ENCODE results near the gene TNIP3. TPM values are rescaled to one million over a fixed set of nuclear protein-coding genes. Genes with fewer than 3 reads are reported as not detected.
"Not testable (repeated sequence)": the region's sequence is repeated elsewhere in the genome, so short reads cannot be mapped to it uniquely, and the experiment has no call there.

The TNIP3 gene, protein sequence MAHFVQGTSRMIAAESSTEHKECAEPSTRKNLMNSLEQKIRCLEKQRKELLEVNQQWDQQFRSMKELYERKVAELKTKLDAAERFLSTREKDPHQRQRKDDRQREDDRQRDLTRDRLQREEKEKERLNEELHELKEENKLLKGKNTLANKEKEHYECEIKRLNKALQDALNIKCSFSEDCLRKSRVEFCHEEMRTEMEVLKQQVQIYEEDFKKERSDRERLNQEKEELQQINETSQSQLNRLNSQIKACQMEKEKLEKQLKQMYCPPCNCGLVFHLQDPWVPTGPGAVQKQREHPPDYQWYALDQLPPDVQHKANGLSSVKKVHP
- total RNA-seq (2014; rRNA removed; shearing (Covaris generic)), result 0.05 and 1.9 TPM in 2 replicates

- DNase-seq (ENCODE audit: low spot score), result peak; percentile 57
These were observed at the start of gene TNIP3 for GRCh38 chr4:121164291-121164690. Gene TNIP3 (minus strand): TSS chr4:121164321. CDS start chr4:121164125, 196 bp downstream.

- no peak for DNase-seq (ENCODE audit: low spot score)
These were observed 48.7 kb upstream of the TNIP3 start for GRCh38 chr4:121212806-121213205.

GRCh38 chr4:121209171-121209570 lies 45.0 kb upstream of the TNIP3 start:
- no peak for DNase-seq (ENCODE audit: low spot score)

DNA sequence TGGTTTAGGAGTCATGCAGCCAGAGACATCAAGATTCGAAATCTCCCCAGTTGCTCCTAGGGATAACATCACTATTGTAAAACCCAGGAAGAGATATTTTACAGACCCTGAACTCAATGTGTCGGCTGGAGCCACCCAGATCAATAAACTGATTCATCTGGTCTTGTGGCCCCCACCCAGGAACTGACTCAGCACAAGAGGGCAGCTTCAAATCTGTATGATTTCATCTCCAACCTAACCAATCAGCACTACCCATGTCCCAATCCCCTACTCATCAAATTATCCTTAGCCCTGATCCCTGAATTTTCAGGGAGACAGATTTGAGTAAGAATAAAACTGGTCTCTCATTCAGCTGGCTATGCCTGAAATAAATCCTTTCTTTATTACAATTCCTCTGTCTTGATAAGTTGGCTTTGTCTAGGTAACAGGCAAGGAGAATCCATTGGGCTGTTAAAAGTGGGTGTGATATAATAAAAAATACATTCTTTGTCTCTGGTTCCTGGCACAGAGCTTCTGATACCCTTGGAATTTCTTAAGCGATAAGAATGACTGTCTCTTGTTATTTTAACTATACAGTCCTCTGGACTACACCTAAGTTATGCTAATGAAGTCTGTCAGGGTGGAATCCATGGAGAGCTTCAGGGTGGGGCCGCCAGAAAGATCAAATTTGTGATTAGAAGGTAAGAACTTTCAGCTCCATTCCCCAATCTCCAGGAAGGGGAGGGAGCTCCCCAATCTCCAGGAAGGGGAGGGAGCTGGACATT lies 44.3 kb upstream of the TNIP3 start:
- no peak for DNase-seq (ENCODE audit: low spot score)

DNA sequence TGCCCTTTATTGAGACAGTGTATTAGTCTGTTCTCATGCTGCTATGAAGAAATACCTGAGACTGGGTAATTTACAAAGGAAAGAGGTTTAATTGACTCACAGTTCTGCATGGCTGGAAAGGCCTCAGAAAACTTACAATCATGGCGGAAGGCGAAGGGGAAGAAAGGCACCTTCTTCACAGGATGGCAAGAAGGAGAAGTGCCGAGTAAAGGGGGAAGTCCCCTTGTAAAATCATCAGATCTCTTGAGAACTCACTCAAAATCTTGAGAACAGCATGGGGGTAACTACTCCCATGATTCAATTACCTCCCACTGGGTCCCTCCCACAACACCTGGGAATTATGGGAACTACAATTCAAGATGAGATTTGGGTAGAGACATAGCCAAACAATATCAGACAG lies 41.7 kb upstream of the TNIP3 start:
- not testable (repeated sequence) for DNase-seq (ENCODE audit: low spot score)

GRCh38 chr4:121200795-121201472 lies 36.8 kb upstream of the TNIP3 start:
- DNase-seq (ENCODE audit: low spot score), result no peak

DNA sequence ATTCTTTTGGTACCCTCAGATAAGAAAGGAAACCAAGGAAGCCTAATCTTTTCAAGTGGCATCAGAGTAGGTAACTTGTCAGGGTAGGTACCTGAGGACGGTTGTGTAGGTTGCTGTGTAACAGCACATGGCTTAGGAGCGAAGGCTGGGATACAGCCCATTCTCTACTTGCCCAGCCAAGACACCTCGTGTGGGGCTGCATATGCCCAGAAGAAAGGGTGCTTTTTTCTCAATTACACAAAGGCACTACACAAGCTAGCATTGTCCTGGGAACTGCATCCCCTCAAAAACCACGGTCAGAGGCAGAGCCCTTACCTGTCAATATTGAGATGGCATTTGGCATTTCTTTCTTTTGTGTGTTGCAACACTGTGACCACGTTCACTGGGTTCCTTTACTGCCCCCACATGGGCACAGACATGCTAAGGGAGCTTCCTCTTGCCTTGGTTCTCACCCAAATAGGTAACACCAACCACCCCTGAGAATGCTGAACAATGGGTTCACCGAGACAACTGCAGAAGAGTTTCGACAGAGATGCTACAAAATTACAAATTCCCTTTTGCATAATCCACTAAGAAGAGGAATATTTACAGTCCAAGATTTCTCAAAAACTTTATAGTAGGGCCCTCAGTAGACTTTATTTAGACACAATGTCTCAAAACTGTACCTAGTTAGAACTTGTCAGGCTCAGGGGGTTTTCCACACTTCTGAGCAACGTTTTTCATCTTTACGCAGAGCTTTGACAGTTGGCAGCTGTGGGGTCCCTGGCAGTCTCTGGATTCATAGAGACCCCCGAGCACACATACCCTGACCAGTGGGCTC lies 35.8 kb upstream of the TNIP3 start:
- DNase-seq (ENCODE audit: low spot score), result no peak

- DNase-seq (ENCODE audit: low spot score), result no peak
These were observed 34.1 kb upstream of the TNIP3 start for GRCh38 chr4:121198251-121198650.

DNA sequence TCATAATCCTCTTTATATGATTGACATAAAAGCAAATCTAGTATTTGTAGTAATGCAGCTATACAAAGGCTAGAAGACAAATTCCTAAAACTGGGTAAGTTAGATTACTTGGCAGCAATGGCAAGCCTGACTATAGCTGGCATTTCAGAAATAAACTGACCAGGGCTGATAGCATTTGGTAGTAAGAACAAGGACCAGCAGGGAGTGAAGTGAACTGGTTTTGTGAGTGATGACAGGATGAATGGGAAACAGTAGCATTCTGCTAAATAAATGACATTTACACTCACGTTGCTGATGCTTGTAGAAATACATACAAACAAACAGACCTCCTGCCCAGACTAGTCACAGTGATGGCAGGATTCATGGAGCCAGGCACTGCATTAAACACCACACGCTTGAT lies 31.5 kb upstream of the TNIP3 start:
- no peak for DNase-seq (ENCODE audit: low spot score)

DNA sequence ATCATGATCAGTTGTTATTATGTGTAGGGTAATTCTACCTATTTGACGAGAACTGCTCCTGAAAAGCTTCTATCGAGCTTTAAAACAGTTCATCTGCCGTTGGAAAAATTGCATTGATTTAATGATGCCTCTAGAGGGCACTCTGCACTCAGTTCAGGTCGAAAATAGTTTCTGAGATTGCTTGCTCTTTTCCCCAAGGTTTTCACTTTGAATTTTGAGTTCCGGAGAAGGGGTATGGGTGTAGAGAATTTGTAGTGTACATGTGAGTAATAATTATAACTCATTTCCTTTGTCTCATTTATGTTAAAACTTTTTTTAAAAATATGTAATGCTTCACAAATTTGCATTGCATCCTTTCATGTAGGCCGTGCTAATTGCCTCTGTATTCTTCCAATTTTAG lies 28.4 kb upstream of the TNIP3 start:
- peak; percentile 44 for DNase-seq (ENCODE audit: low spot score)

GRCh38 chr4:121192013-121192412 lies 27.9 kb upstream of the TNIP3 start:
- DNase-seq (ENCODE audit: low spot score), result no peak

DNA sequence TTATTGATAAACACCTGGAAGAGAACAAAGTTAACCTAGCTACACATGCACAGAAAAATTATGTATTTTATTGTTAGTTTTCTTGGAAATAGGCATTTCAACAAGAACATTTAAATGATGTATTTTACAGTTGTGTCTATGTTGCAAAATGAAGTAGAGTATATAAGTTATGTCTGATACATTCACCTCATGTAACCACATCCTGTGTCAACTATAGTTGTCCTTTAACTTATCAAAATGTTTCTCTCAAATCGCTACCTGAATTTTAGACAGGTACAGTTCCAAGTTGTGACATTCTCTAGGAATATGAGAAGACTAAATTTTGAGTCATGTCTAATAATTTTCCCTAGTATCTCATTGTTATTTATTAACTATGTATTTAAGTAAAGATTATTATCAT lies 27.2 kb upstream of the TNIP3 start:
- DNase-seq (ENCODE audit: low spot score), result no peak

DNA sequence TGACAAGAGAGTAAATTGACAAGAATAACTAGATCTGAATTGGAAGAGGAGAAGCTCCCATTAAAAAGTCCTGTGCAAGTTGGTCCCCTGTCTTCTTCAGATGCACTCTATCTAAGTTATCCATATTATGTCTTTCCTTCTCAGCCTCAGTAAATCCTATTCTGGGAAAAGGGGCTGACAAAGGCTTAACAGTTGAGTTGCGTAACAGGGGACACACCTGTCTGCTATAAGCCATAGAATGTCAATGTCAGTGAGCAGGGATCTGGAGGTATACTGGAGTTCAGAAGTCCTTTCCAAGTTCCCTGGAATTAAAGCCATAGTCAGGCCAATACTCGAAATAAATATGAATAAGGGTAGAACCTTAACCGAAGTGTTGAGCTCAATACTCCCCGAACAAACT lies 26.3 kb upstream of the TNIP3 start:
- DNase-seq (ENCODE audit: low spot score), result no peak

- DNase-seq (ENCODE audit: low spot score), result no peak
These were observed 25.4 kb upstream of the TNIP3 start for GRCh38 chr4:121189326-121190215.

DNA sequence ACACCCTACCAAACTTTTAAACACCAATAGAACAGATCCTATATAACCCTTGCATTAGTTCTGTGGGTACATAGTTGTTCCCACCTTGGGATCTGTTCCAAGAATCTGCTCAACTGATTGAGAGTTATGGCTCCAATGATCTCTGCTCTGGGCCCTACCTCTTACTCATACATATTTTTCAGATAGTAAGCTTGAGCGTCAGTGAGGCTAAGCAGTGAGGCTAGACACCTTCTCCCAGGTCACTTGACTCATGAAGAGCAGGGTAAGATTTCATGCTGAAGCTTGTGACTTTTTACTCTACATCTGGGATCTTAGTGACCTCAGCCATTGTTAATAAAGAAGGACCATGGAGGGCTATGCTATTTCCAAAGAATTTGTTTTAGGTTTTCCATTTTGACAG lies 23.1 kb upstream of the TNIP3 start:
- DNase-seq (ENCODE audit: low spot score), result no peak

DNA sequence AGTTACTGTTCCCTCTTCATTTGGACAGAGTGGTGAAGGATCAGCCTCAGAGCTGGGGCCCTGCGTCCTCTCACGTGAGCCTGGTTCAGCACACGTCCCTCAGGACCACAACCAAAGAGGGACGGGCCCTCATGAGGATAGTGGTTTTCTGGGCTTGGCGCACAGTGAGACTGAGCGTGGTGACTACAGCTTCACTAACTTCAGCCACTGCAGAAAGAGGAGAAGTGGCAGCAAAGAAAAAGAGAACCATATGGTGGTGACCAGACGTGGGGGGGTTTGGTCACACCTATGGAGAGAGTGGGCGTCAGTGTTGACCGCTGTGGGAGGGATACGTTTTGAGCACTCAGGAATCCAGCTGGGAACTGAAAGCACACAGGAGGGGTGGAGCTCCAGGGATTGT lies 21.8 kb upstream of the TNIP3 start:
- DNase-seq (ENCODE audit: low spot score), result no peak

- DNase-seq (ENCODE audit: low spot score), result no peak
These were observed 19.9 kb upstream of the TNIP3 start for GRCh38 chr4:121183989-121184388.

- DNase-seq (ENCODE audit: low spot score), result no peak
These were observed 19.2 kb upstream of the TNIP3 start for GRCh38 chr4:121183361-121183760.

DNA sequence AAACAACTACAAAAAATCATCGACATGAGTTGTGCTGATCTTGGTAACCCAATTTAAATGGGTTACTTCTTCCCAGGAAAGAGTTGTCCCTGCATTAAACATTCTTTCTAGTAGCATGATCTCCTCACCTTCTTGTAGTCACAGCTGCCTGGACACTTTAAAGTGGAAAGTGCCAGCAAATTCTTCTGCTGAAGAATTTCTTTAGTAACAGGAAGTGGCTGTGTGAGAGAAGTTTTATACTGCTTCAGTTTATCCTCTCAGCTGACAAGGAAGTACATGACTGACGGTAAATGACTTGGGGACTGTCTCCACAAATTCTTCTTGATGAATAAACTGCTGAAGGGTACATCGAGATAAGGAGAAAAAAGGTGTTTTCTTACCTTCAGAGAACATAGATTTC lies 18.2 kb upstream of the TNIP3 start:
- DNase-seq (ENCODE audit: low spot score), result peak; percentile 57

DNA sequence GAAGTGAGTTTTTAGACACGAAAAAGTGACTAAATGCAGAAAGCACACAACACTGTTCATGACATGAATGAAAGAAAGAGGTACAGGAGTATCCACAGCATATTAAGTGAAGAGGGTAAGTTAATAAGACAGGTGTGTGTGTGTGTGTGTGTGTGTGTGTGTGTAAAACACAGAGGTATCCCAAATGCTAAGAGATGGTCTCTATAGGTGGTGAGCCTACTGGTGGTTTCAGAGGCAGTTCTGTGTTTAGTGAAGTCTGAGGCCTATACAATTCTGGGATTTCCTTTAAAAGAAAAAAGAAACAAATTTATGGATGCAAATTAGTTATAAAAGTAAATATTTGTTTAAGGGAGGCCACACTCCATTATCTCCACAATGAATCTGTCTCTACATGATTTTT lies 17.4 kb upstream of the TNIP3 start:
- DNase-seq (ENCODE audit: low spot score), result no peak

GRCh38 chr4:121180558-121180957 lies 16.4 kb upstream of the TNIP3 start:
- no peak for DNase-seq (ENCODE audit: low spot score)
